Astrocyte (in vitro differentiated cells and primary cell): ENCODE data around the gene PCSK2.

ENCODE experiments used
- EZH2 ChIP-seq: IDR thresholded peaks from 2 replicates; pipeline ENCODE4 v1.6.1; 2012; ENCODE audit warnings: mild to moderate bottlenecking, low read length, inconsistent platforms; ENCODE audit not compliant: insufficient read depth
- TF ChIP-seq, protein P1 (sequence below): IDR thresholded peaks from 2 replicates; pipeline ENCODE4 v1.5.1; 2011; ENCODE audit warnings: low read depth, mild to moderate bottlenecking, inconsistent platforms, low read length, moderate library complexity; ENCODE audit not compliant: insufficient read depth

DNA sequence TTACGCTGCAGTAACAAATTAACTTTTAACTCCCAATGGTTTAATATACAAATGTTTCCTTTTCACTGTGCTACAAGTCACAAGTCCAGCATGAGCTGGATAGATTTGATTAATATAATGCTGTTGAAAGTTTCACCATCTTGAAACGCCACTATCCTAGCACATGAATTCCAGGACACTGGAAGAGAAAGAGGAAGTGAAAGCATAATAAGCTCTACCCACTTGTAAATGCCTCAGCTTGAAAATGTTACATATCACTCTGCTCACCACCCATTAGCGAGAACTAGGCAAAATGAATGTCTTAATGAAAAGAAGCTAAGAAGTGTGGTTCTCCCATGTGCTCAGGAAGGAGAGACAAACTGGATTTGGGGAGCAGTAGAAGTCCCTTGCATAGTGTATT, 46.9 kb downstream of the PCSK2 start:
- TF ChIP-seq, protein P1, sequence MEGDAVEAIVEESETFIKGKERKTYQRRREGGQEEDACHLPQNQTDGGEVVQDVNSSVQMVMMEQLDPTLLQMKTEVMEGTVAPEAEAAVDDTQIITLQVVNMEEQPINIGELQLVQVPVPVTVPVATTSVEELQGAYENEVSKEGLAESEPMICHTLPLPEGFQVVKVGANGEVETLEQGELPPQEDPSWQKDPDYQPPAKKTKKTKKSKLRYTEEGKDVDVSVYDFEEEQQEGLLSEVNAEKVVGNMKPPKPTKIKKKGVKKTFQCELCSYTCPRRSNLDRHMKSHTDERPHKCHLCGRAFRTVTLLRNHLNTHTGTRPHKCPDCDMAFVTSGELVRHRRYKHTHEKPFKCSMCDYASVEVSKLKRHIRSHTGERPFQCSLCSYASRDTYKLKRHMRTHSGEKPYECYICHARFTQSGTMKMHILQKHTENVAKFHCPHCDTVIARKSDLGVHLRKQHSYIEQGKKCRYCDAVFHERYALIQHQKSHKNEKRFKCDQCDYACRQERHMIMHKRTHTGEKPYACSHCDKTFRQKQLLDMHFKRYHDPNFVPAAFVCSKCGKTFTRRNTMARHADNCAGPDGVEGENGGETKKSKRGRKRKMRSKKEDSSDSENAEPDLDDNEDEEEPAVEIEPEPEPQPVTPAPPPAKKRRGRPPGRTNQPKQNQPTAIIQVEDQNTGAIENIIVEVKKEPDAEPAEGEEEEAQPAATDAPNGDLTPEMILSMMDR: no peak
- TF ChIP-seq EZH2: no peak
